Iris pigment epithelial cell (primary cell): ENCODE data around the gene ALPI.

ENCODE experiments used
- DNase-seq: peaks from one replicate; pipeline ENCODE4 v3.0.0-alpha.2; 2011; ENCODE audit warnings: low read depth

The ALPI gene

DNA sequence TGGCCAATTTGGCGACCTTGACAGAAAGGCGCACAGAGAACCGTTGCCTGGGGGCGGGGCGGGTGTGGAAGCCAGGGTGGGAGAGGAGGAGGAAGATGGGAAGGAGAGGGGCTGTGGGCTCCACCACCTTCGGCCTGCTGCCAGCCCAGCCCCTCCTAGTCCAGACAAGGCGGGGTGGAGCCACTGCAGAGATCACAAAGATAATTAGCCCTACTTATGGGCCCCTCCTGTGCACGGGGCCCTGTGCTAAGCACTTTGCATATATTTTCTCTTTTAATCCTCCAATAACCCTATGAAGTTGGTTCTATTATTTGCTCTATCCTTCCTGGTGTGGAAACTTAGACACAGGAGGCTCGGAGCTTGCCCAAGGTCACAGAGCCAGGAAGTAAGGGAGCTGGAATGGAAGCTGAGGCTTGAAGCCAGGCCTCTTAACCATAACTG, 45.4 kb downstream of the ALPI start:
- no peak for DNase-seq

DNA sequence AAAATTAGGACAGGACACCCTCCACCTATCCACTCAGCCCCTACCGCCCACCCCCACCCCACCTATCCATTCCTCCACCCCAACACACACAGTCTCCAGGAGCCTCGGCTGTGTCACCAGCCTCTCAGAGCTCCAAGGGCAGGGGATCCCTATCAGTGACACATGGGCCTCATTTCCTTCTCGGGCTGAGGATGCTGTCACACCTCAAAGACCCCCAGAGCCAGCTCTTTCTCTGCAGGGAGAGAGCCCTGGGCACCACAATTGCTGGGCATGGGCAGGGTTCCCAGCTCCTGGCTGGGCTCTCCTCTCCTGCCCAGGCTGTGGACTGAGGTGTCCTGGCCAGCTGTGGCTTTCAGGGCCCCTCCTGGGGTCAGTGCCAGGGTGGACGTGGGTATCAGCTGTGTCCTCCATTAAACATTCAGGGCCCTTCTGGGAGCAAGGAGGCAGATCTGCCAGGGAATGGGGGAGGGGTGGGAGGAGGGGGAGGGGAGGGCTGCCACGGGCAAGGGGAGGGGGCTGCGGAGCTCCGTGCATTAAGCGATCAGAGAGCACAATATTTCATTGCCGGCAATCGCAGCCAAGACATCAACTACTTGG, 45.9 kb downstream of the ALPI start:
- no peak for DNase-seq

DNA sequence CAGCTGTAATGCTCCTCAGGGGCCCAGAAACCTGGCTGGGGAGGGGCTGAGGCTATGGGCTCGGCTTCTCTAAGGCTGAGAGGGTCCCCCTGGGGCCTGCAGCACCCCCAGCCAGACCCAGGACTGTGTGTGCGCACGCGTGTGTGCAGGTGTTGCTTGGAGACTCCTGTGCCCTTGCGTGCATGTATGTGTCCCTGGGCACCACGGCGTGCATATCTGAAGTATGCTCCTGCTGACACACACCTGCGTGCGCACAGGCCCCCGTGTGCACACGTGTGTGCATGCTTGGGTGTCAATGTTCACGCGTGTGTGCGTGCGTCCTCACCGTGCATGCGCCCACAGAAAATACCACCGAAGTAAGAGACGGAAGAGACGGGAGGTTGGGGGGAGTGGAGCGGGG, 46.6 kb downstream of the ALPI start:
- DNase-seq = no peak

DNA sequence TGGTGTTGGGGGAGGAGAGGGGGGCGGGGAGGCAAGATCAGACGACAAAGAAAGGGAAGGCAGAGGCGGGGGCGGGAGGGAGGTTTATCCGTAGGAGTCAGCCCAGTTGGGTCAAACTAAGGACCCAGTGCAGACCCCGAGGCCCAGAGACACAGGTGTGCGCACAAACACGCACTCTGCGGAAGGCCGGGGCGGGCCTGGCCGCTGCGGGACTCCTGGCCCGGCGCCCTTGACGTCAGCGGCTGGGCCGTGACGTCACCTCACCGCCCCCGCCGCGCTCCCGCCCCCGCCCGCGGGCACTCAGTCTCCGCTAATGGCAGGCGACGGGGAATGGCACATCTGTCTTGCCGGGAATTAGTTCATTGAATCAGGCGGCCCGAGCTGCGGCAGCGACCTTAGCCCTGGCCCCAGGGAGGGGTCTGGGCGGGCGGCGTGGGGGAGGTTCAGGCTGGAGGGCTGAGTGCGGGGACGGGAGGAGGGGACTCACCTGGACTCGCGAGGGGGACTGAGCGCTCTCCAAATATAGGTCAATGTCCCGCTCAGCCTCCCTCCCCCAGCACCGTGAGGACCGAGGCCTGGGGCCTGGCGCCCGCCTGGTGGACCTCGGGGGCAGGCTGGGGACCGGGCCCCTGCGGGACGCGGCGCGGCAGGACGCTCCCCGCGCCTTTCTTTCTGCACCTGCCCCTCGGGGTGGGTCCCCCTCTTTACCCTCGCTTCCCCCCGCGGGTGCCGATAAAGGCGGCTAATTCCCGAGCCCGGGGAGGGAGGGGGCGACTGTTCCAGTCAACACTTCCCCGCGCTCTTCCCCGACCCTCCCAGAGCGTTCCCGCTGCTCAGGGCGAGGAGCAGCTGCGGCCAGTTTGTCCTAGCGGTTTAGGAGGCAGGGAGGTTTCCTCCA, 47.2 kb downstream of the ALPI start:
- DNase-seq = no peak

DNA sequence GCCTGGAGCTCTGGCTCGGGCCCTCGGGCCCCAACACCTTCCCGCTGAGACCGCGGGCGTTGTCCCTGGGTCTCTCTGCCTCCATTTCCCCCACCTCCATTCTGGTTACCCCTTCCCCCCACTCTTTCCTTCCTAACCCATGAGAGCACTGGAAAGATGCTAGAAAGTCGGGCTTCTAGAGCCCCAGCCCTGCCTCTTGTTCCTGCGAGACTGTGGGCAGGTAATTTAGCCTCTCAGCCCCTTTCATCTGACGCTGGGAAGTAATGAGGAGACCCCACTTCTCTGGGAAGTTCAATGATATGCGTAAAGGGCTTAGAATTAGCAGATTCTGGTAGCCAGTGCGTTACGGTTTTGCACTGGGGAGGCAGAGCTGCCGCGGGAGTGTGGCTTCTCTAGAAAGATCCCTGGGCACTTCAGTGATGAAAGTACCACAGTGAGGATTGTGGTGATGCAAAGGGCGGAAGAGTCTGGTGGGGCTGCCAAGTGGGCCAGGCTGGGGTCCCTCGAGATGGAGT, 47.9 kb downstream of the ALPI start:
- no peak for DNase-seq

DNA sequence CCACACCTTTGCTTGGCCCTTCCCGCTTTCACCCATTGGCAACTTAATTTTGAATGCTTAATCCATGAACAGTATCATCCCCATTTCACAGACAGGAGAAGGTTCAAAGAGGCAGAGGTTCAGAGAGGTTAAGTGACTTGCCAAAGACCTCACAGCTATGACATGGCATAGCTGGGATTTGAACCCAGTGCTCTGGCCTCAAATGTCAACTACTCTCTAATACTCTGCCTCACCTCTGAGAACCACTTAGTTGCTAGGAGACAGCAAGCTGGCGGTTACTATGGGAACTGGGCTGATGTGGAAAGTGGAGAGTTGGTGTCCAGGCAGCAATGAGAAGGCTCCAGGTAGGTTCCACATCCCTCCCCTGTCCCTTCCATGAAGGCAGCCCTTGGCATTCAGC, 48.5 kb downstream of the ALPI start:
- DNase-seq = no peak

DNA sequence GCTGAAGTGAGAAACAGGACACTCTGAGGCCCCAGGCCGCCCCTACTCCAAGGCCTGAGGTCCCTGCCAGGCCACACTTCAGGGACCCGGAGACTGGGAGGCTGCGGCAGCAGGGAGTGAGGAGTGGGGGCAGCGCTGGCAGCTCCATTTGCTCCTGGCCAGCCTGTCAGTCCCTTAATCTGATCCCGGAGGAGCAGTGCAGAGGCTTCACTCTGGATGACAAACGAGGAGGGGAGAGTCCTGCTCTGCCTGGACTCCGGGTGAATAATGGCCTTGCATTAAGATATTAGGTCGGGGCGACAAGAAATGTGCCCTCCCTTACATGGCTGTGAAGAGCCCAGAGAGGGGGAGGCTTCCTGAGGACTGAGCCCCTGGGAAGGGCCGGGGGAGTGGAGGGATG, 49.9 kb downstream of the ALPI start:
- DNase-seq = no peak

DNA sequence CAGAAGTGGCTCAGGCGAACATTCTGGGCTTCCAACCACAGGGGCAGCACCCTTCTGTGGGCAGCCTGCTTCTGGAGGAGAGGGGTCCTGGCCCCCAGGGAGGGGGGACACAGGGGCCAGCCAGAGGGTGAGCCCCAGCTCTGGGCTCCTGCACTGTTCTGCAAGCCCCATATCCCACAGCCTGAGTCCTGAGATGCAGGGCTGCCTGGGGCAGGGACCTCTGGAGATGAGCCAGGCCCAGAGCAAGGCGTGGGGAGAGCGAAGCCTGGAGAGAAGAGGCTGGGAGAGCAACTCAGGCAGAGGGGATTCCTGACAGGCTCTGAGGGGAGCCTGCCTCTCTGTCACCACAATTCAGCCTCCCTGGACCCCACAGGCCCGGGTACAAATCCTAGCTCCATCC, 50.8 kb downstream of the ALPI start:
- DNase-seq = no peak

DNA sequence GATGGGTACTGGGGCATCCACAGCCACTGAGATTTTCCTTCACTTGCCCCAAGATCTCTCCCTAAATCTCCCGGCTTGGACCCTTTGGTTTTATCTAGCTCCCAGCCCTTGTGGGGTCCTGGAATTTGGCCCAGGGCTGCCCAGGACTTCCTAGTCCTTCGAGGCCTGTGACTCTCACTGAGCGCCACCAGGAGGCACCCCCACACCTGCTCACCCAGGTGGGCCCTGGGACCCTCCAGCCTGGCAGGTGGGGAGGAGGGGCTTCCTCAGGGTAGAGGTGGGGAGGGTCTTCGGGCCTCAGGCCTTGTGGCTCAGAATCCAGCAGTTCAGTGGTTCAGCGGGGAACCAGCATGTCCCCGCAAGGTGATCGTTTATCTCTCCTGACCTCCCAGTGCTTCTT, 52.3 kb downstream of the ALPI start:
- DNase-seq = no peak
